Measurements from ENCODE around the gene SCMH1. TPM values are rescaled to one million over a fixed set of nuclear protein-coding genes. Genes with fewer than 3 reads are reported as not detected.

Gene SCMH1
- total RNA-seq, 4 donors from 2014 or later = 17.6 to 48.2 (median 21.8) TPM

GRCh38 chr1:41152622-41153044 is 89.5 kb downstream of the SCMH1 start:
- TF ChIP-seq POLR2AphosphoS5 (IDR thresholded peaks at IDR 0.05) = no peak
- TF ChIP-seq EP300 (IDR thresholded peaks at IDR 0.05) = no peak
- TF ChIP-seq, protein P1, sequence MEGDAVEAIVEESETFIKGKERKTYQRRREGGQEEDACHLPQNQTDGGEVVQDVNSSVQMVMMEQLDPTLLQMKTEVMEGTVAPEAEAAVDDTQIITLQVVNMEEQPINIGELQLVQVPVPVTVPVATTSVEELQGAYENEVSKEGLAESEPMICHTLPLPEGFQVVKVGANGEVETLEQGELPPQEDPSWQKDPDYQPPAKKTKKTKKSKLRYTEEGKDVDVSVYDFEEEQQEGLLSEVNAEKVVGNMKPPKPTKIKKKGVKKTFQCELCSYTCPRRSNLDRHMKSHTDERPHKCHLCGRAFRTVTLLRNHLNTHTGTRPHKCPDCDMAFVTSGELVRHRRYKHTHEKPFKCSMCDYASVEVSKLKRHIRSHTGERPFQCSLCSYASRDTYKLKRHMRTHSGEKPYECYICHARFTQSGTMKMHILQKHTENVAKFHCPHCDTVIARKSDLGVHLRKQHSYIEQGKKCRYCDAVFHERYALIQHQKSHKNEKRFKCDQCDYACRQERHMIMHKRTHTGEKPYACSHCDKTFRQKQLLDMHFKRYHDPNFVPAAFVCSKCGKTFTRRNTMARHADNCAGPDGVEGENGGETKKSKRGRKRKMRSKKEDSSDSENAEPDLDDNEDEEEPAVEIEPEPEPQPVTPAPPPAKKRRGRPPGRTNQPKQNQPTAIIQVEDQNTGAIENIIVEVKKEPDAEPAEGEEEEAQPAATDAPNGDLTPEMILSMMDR (IDR thresholded peaks at IDR 0.05) = no peak
- TF ChIP-seq POLR2A (IDR thresholded peaks at IDR 0.05) = no peak
- peak overlapping the region; percentile 59 for H3K27ac ChIP-seq
- peaks cover 10% of the 10 kb centered on the region for H3K36me3 ChIP-seq
- H3K4me1 ChIP-seq = peaks cover 13% of the 10 kb centered on the region
- DNase-seq (ENCODE audit: low spot score in 2 of 2) = no peak
- H3K27me3 ChIP-seq = no peaks in the 10 kb centered on the region
- H3K4me3 ChIP-seq = no peak overlapping the region
- 34% methylated on average over 1 of the region's 1 CpG for WGBS
- H3K9me3 ChIP-seq = no peaks in the 10 kb centered on the region

DNA sequence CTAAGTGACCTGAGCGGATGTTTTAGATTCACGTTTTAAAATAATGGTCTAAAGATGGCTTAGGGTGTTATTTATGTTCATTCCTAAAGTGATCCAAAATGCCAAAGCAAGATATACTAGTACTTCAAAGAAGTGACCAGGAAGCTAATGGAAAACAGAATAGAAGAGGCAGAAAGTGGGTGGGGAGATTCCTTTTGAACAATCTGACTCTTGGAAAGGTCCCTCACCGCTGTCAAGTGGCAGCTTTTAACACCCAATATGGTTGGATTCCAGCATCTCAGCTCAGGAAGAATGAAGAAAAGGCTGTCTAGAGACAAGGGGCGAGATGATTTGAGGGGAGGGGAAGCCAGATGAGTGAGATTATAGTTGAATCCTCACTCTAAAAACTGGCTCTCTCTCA is 90.3 kb downstream of the SCMH1 start:
- no peak for DNase-seq (ENCODE audit: low spot score in 2 of 2)
- Histone ChIP-seq H3K36me3 (peaks cover 10% of the 10 kb centered on the region), H3K4me1 (peaks cover 13% of the 10 kb centered on the region), H3K4me3 (no peak overlapping the region), H3K27ac (peak overlapping the region; percentile 59), H3K9me3 (no peaks in the 10 kb centered on the region), H3K27me3 (no peaks in the 10 kb centered on the region)
- TF ChIP-seq POLR2A (IDR thresholded peaks at IDR 0.05) (no peak), POLR2AphosphoS5 (IDR thresholded peaks at IDR 0.05) (no peak), EP300 (IDR thresholded peaks at IDR 0.05) (no peak)
- TF ChIP-seq, protein P1 (IDR thresholded peaks at IDR 0.05) = no peak
- WGBS = 74% methylated on average over 4 of the region's 4 CpGs

DNA sequence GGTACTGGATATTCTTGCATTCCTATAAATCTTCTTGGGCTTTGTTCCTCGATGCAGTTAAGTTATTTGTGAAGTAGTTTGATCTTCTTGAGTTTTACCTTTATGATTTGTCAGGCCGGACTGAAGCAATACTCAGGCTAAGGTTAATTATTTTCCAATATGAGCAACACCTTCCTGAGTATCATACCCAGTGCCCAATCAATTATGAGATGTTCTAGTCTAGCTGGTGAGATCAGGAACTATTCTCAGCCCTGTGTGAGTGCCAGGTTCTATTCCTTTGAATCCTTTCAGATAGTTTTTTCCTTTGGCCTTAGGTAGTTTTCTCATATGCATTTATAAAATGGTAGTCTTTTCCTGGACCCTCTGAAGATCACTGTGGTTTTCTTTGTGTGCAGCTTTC is 92.5 kb downstream of the SCMH1 start:
- Histone ChIP-seq H3K4me1 (peaks cover 13% of the 10 kb centered on the region), H3K27ac (no peak overlapping the region), H3K36me3 (peaks cover 19% of the 10 kb centered on the region), H3K27me3 (no peaks in the 10 kb centered on the region), H3K9me3 (no peaks in the 10 kb centered on the region), H3K4me3 (no peak overlapping the region)
- 77% methylated on average over 2 of the region's 2 CpGs for WGBS
- no peak for DNase-seq (ENCODE audit: low spot score in 2 of 2)
- TF ChIP-seq POLR2AphosphoS5 (IDR thresholded peaks at IDR 0.05) = no peak
- no peak for TF ChIP-seq POLR2A (IDR thresholded peaks at IDR 0.05)
- TF ChIP-seq EP300 (IDR thresholded peaks at IDR 0.05) = no peak
- TF ChIP-seq, protein P1 (IDR thresholded peaks at IDR 0.05) = no peak

- peaks cover 31% of the 10 kb centered on the region for H3K36me3 ChIP-seq
- no peaks in the 10 kb centered on the region for H3K9me3 ChIP-seq
- H3K4me3 ChIP-seq = no peak overlapping the region
- no peaks in the 10 kb centered on the region for H3K27me3 ChIP-seq
- WGBS = 100% methylated on average over 1 of the region's 1 CpG
- no peak for DNase-seq (ENCODE audit: low spot score in 2 of 2)
- TF ChIP-seq POLR2A (IDR thresholded peaks at IDR 0.05) (no peak), POLR2AphosphoS5 (IDR thresholded peaks at IDR 0.05) (no peak), EP300 (IDR thresholded peaks at IDR 0.05) (no peak)
- TF ChIP-seq, protein P1 (IDR thresholded peaks at IDR 0.05) = no peak
- no peak overlapping the region for H3K27ac ChIP-seq
- no peaks in the 10 kb centered on the region for H3K4me1 ChIP-seq
These were observed 97.8 kb downstream of the SCMH1 start for GRCh38 chr1:41144285-41144684.

GRCh38 chr1:41138549-41138948 is 103.6 kb downstream of the SCMH1 start:
- no peak for DNase-seq (ENCODE audit: low spot score in 2 of 2)
- WGBS = 58% methylated on average over 1 of the region's 1 CpG
- TF ChIP-seq, protein P1 (IDR thresholded peaks at IDR 0.05) = no peak
- no peak for TF ChIP-seq POLR2A (IDR thresholded peaks at IDR 0.05)
- no peak for TF ChIP-seq EP300 (IDR thresholded peaks at IDR 0.05)
- no peak for TF ChIP-seq POLR2AphosphoS5 (IDR thresholded peaks at IDR 0.05)
- Histone ChIP-seq H3K4me1 (no peaks in the 10 kb centered on the region), H3K27ac (no peak overlapping the region), H3K9me3 (no peaks in the 10 kb centered on the region), H3K27me3 (no peaks in the 10 kb centered on the region), H3K4me3 (no peak overlapping the region), H3K36me3 (peaks cover 22% of the 10 kb centered on the region)
